ENCODE data around the gene SLC25A11.

The SLC25A11 gene

DNA sequence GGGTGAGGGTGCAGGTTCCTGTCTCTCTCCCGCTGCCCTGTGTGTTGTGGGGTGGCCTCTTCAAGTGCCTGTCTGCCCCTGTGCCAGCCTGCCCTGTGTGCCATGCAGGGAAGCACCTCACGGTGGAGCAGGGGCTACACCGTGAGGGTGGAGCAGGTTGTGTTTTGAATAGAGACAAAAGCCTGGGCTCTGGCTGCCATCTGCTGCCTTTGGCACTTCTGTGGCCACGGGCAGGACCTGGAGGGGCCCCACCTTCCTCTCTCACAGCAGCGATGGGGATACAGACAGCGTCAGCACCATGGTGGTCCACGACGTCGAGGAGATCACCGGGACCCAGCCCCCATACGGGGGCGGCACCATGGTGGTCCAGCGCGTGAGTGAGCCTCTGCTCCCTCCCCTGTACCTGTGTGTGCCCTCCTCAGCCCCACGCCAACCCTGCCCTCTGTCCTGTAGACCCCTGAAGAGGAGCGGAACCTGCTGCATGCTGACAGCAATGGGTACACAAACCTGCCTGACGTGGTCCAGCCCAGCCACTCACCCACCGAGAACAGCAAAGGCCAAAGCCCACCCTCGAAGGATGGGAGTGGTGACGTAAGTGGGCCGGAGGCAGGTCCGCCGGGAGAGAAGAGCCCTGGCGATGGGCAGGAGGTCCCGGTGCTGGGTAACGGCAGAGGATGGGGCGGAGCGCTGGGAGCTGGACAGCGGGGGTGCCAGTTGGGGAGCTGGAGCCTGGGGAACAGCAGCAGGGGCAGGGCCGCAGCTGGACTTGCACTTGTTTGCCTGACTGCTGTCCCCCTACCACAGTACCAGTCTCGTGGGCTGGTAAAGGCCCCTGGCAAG is 45.9 kb downstream of the SLC25A11 start:
- FAIRE-seq: no peak

DNA sequence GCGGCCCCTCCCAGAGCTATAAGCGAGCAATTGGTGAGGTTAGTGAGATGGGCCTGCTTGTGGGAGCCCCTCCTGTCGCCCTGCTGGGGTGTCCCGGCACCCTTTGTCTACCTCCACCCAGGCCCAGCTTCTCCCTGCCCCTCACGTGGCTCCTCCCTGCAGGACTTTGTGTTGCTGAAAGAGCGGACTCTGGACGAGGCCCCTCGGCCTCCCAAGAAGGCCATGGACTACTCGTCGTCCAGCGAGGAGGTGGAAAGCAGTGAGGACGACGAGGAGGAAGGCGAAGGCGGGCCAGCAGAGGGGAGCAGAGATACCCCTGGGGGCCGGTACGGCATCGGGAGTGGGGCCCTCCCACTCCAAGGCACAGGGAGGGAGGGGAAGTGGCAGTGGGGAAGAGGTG is 46.6 kb downstream of the SLC25A11 start:
- FAIRE-seq: no peak

DNA sequence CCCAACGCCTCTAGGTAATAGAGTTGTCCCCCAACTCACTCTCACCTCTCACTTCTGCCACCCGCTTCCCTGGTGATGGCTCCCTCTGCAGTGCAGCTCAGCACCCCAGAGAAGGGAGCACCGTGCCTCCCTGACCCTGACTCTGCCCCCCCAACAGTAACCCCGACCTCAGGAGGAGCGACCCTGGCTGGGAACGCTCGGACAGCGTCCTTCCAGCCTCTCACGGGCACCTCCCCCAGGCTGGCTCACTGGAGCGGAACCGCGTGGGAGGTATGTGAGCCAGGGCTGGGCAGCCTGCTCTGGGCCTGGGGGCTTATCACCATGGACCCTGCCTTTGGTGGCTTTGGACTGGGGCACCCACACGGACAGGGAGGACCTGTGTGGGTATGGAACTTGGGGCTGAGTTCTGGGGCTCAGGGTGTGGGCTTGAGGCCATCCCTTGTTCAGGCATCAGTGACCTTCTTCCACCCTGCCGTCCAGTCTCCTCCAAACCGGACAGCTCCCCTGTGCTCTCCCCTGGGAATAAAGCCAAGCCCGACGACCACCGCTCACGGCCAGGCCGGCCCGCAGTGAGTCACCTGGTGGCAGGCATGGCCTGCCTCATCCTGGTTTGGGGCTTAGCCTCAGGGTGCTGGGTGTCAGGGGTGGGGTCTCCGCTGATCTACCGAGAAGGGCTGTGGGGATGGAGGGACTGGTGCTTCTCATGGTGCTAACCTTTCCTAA is 47.2 kb downstream of the SLC25A11 start:
- FAIRE-seq: no peak

DNA sequence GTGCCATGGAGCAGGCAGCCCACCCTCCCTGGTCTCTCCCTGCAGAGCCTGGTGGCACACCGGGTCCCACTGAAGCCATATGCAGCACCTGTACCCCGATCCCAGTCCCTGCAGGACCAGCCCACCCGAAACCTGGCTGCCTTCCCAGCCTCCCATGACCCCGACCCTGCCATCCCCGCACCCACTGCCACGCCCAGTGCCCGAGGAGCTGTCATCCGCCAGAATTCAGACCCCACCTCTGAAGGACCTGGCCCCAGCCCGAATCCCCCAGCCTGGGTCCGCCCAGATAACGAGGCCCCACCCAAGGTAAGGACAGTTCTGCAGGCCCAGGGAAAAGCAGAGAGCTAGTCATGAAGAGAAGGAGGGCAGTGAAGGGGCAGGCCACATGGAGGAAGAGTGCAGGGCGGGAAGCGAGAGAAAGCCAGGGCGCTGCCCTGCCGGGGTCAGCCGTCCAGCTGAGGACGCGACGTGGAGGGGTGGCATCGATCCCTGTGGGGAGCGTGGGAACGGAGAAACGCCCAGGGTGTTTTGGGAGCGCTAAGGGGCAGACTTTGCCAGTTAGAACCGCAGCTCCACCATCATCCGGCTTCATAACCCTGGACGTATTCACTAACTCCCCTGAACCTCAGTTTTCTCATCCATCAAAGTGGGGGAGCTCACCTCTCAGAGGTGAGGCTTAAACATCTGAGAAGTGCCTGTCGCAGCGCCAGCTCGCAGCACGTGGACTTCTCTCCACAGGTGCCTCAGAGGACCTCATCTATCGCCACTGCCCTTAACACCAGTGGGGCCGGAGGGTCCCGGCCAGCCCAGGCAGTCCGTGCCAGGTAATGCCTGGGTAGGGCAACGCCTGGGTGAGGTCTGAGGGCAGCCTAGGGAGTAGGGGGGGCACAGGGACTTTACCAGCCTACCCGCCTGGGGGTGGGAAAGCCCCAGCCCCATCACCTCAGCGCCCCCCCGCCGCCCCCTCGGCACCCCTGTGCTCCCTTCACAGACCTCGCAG is 48.1 kb downstream of the SLC25A11 start:
- FAIRE-seq: no peak

DNA sequence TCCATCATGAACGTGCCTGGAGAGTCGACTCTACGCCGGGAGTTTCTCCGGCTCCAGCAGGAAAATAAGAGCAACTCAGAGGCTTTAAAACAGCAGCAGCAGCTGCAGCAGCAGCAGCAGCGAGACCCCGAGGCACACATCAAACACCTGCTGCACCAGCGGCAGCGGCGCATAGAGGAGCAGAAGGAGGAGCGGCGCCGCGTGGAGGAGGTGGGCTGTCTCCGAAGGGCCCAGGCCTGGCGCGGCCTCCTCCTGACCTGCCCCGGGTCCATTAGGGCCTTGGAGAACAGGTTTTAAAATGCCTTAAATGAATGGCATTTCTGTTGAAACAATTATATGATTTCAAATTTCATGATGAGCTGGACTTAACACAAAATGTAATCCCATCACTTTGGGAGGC is 52.3 kb downstream of the SLC25A11 start:
- FAIRE-seq: no peak

All from G401.6 (cell line).